IPS-15b (cell line): Measurements from ENCODE around the gene SND1.

Experiments used
- H3K27me3 ChIP-seq: one replicate; pipeline ENCODE4 v1.6.1; 2013; ENCODE audit warnings: low read length; ENCODE audit not compliant: control insufficient read depth, insufficient read depth
- H3K36me3 ChIP-seq: one replicate; pipeline ENCODE4 v1.6.1; 2013; ENCODE audit warnings: low read length; ENCODE audit not compliant: control insufficient read depth, insufficient read depth
- H3K4me1 ChIP-seq: one replicate; pipeline ENCODE4 v1.6.1; 2013; ENCODE audit warnings: mild to moderate bottlenecking, low read length; ENCODE audit not compliant: control insufficient read depth, insufficient read depth
- H3K4me3 ChIP-seq: one replicate; pipeline ENCODE4 v1.5.1; 2013; ENCODE audit warnings: low read depth, low read length
- H3K9ac ChIP-seq: one replicate; pipeline ENCODE4 v1.6.1; 2013; ENCODE audit warnings: low read depth, mild to moderate bottlenecking, low read length
- H3K9me3 ChIP-seq: one replicate; pipeline ENCODE4 v1.6.1; 2013; ENCODE audit warnings: mild to moderate bottlenecking, low read length; ENCODE audit not compliant: control insufficient read depth, insufficient read depth

Gene SND1

GRCh38 chr7:127932496-127932895, 280.5 kb downstream of the SND1 start:
- Histone ChIP-seq H3K4me1 (peaks cover 14% of the 10 kb centered on the region), H3K4me3 (no peak overlapping the region), H3K36me3 (peaks cover 8% of the 10 kb centered on the region), H3K9ac (no peak overlapping the region), H3K9me3 (no peaks in the 10 kb centered on the region), H3K27me3 (no peaks in the 10 kb centered on the region)

DNA sequence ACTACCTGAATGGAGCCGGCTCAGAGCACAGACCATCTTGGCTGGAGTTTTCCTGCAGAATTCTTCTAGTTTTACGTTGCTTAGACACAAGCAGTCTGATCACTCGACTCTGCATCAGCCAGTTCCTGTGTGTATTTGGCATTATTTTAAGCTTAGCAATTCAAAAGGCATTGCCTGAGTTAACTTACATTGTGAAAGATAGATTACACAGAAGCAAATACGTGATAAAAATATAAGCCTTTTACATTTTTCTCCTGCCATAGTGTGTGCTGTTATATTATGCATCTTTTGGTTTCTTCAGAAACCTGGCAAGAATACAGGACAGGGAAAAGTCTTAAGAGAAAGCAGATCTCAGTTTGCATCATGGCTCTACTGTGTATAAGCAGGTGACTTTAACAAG, 281.2 kb downstream of the SND1 start:
- Histone ChIP-seq H3K4me3 (no peak overlapping the region), H3K9ac (no peak overlapping the region), H3K27me3 (no peaks in the 10 kb centered on the region), H3K9me3 (no peaks in the 10 kb centered on the region), H3K4me1 (peaks cover 14% of the 10 kb centered on the region), H3K36me3 (peaks cover 8% of the 10 kb centered on the region)

DNA sequence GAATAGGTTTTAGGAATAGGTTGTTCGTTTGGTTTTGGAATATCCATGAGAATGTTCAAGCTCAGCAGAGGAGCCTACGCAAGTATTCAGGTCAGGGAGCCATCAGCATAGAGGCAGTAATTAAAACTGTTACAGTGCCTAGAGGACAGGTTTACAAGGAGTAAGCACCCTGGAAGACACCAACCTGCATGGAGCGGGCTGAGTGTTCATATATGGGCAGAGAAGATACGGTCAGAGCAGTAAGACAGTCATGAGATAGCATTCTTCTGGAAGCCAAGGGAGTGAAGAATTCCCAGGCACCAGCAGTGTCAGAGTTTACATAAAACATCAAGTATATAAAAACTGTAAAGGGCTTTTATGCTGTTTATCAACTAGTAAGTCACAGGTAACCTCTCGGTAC, 282.7 kb downstream of the SND1 start:
- Histone ChIP-seq H3K9ac (no peak overlapping the region), H3K36me3 (peaks cover under 1% of the 10 kb centered on the region), H3K4me3 (no peak overlapping the region), H3K27me3 (no peaks in the 10 kb centered on the region), H3K4me1 (peaks cover 14% of the 10 kb centered on the region), H3K9me3 (no peaks in the 10 kb centered on the region)

DNA sequence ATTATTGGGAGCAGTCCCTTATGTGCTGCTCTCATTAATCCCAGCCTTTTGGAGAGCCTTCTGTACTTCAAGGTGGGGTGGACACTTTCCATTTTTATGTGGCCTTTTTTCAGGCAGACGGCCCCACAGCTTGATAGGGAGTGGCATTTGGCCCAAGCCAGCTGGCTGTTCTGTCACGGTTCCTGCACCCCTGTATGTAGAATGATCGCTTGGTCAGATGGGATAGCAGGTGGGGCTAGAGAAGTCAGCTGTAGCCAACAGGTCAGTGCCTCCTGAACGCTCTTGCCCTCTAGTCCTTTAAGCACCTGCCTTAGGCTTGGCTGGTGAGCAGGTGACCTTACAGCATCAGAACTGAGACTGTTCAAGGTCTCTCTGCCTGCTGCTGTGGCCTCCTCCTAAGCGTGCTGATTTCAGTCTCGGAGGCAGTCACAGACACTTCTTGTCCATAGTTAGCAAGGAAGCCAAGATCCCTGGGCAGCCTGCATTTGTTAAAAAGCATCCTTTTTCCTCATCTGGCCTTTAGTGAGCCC, 283.9 kb downstream of the SND1 start:
- H3K36me3 ChIP-seq: no peaks in the 10 kb centered on the region
- no peak overlapping the region for H3K4me3 ChIP-seq
- H3K27me3 ChIP-seq: no peaks in the 10 kb centered on the region
- no peaks in the 10 kb centered on the region for H3K9me3 ChIP-seq
- no peak overlapping the region for H3K9ac ChIP-seq
- peaks cover 14% of the 10 kb centered on the region for H3K4me1 ChIP-seq

DNA sequence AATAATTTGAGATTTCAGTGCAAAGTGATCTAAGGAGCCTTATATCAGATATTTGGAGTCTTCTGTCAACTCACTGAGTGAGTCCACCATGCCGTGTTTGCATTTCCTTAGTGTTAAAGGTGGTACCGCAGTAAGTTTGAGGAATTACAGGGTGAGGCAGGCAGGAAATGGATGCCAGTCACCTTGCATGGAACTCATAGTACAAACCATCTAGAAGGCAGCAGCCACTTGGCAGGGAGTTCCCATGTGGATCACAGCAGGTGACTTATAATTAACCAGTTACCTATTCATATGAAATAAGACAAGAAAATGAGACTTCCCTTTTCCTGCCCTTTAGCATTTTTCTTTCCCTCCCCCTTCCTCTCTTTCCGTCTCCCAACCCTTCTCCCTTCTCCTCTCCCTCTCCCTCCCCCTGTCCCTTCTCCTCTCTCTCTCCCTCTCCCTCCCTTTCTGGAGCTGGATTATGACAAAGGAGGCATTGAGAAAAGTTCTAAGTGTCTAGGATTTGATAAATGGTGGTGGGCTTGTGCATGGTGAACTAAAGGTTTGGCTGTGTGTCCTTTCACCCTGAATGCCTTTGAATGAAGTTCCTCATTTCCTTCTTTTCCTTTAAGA, 285.2 kb downstream of the SND1 start:
- no peak overlapping the region for H3K4me3 ChIP-seq
- no peaks in the 10 kb centered on the region for H3K27me3 ChIP-seq
- H3K9me3 ChIP-seq: no peaks in the 10 kb centered on the region
- H3K4me1 ChIP-seq: peaks cover 14% of the 10 kb centered on the region
- no peak overlapping the region for H3K9ac ChIP-seq
- H3K36me3 ChIP-seq: no peaks in the 10 kb centered on the region

DNA sequence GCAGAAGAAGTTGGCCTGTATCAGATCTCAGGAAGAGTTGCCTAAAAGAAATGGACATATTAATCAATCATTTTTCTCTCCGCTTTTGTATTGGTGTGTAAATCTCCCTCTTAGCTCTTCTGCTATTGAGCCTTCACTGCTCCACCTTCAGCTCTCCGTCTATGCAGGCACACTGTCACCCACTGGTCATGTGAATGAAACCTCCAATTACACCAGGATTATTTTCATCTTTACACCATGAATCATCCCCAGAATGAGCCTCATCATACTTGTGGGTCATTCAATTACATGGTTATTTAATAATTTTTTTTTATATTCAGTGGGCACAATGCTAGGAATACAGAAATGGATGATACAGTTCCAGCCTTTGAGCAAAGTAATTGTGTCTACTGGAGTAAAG, 286.6 kb downstream of the SND1 start:
- Histone ChIP-seq H3K9me3 (no peaks in the 10 kb centered on the region), H3K4me1 (peaks cover 7% of the 10 kb centered on the region), H3K9ac (no peak overlapping the region), H3K36me3 (no peaks in the 10 kb centered on the region), H3K4me3 (no peak overlapping the region), H3K27me3 (no peaks in the 10 kb centered on the region)

GRCh38 chr7:127940381-127941160, 288.6 kb downstream of the SND1 start:
- Histone ChIP-seq H3K9me3 (no peaks in the 10 kb centered on the region), H3K9ac (no peak overlapping the region), H3K4me1 (peaks cover 3% of the 10 kb centered on the region), H3K36me3 (no peaks in the 10 kb centered on the region), H3K4me3 (no peak overlapping the region), H3K27me3 (no peaks in the 10 kb centered on the region)

- no peaks in the 10 kb centered on the region for H3K36me3 ChIP-seq
- peaks cover 3% of the 10 kb centered on the region for H3K4me1 ChIP-seq
- H3K9me3 ChIP-seq: no peaks in the 10 kb centered on the region
- no peaks in the 10 kb centered on the region for H3K27me3 ChIP-seq
- no peak overlapping the region for H3K9ac ChIP-seq
- no peak overlapping the region for H3K4me3 ChIP-seq
Measured at GRCh38 chr7:127941476-127942210, 289.6 kb downstream of the SND1 start.

GRCh38 chr7:127943541-127944521, 291.8 kb downstream of the SND1 start:
- Histone ChIP-seq H3K4me3 (no peak overlapping the region), H3K9me3 (no peaks in the 10 kb centered on the region), H3K27me3 (no peaks in the 10 kb centered on the region), H3K9ac (no peak overlapping the region), H3K4me1 (peaks cover 7% of the 10 kb centered on the region), H3K36me3 (no peaks in the 10 kb centered on the region)

DNA sequence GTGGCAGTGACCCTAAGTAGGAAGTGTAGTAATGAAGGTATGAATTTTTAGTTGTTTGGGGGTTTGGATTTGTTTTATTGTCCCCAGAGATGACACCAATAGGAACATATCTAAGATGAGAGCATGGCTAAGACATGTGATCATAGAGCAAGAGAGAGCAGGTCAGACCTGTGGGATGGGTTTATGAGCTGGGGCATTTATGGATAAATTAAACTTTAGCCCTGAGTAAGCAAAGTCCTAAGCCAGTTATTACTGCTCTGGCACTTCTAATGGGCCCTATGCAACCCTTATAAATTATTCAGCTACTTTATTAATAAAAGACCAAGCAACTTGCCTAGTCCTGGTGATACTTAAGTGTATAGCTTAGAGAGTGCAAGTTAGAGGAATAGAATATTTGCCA, 294.1 kb downstream of the SND1 start:
- no peak overlapping the region for H3K4me3 ChIP-seq
- H3K9ac ChIP-seq: no peak overlapping the region
- H3K27me3 ChIP-seq: no peaks in the 10 kb centered on the region
- peaks cover 14% of the 10 kb centered on the region for H3K4me1 ChIP-seq
- no peaks in the 10 kb centered on the region for H3K36me3 ChIP-seq
- H3K9me3 ChIP-seq: no peaks in the 10 kb centered on the region

- Histone ChIP-seq H3K4me1 (peaks cover 14% of the 10 kb centered on the region), H3K9ac (no peak overlapping the region), H3K27me3 (no peaks in the 10 kb centered on the region), H3K4me3 (no peak overlapping the region), H3K9me3 (no peaks in the 10 kb centered on the region), H3K36me3 (no peaks in the 10 kb centered on the region)
Measured at GRCh38 chr7:127946847-127947246, 294.9 kb downstream of the SND1 start.
